SK-N-SH (cell line): Measurements from ENCODE around the gene PA2G4. TPM values are rescaled to one million over a fixed set of nuclear protein-coding genes. Genes with fewer than 3 reads are reported as not detected.

Experiments used
- CTCF ChIA-PET: fragments of 300-600, 350-600 bp; formaldehyde crosslinking; extraction: SDS; loops from one replicate; lab custom pipeline; 2021; lab: Yijun Ruan, JAX
- POLR2A ChIA-PET: fragments of 350-600 bp; sonication (Branson Sonifier 250); formaldehyde crosslinking; extraction: SDS; loops from one replicate; lab custom pipeline; 2020; ENCODE audit warnings: antibody characterized with exemption, inconsistent platforms; lab: Yijun Ruan, JAX
- DNase-seq: peaks from one replicate; pipeline ENCODE4 v3.0.0; 2012
- H2AFZ ChIP-seq: fragments of 200-600 bp; sonication (generic); 2 replicates; pipeline ENCODE4 v1.8.1; 2016; ENCODE audit warnings: antibody characterized with exemption, mild to moderate bottlenecking, low read depth
- H3F3A ChIP-seq: fragments of 200-600 bp; sonication (generic); replicated peaks from 2 replicates; pipeline ENCODE3; 2016; ENCODE audit warnings: antibody characterized with exemption, mild to moderate bottlenecking; ENCODE audit not compliant: insufficient read depth
- H3K27ac ChIP-seq, 2 experiments: fragments of 200-500 bp in 1 of 2; fragments of 200-600 bp in 1 of 2; sonication (Bioruptor generic) in 1 of 2; sonication (generic), shearing (Covaris generic) in 1 of 2; 2 replicates each; pipeline versions ENCODE4 v1.5.1 to v1.6.1; 2014 to 2016; ENCODE audit warnings: low read depth in 2 of 2, inconsistent platforms in 1 of 2, low read length in 1 of 2, mild to moderate bottlenecking in 1 of 2, mixed read lengths in 1 of 2
- H3K27me3 ChIP-seq: fragments of 200-600 bp; sonication (generic), shearing (Covaris generic); 2 replicates; pipeline ENCODE4 v1.6.1; 2016; ENCODE audit warnings: mixed run types; ENCODE audit not compliant: insufficient read depth
- H3K36me3 ChIP-seq, 2 experiments: fragments of 200-500 bp in 1 of 2; fragments of 200-600 bp in 1 of 2; sonication (Bioruptor generic) in 1 of 2; sonication (generic) in 1 of 2; replicated peaks in 1 of 2; 2 replicates each; pipeline versions ENCODE3 to v1.5.1; 2014 to 2016; ENCODE audit warnings: low read length in 1 of 2, mild to moderate bottlenecking in 1 of 2; ENCODE audit not compliant: insufficient read depth in 2 of 2, control insufficient read depth in 1 of 2
- H3K4me1 ChIP-seq, 2 experiments: fragments of 200-500 bp in 1 of 2; fragments of 200-600 bp in 1 of 2; sonication (Bioruptor generic) in 1 of 2; sonication (generic), shearing (Covaris generic) in 1 of 2; 2 replicates each; pipeline versions ENCODE4 v1.5.1 to v1.6.1; 2014 to 2016; ENCODE audit warnings: low read depth in 1 of 2, low read length in 1 of 2, mixed run types in 1 of 2; ENCODE audit not compliant: insufficient read depth in 2 of 2, control insufficient read depth in 1 of 2
- H3K4me2 ChIP-seq: fragments of 200-600 bp; sonication (generic), shearing (Covaris generic); 2 replicates; pipeline ENCODE4 v1.6.1; 2017; ENCODE audit warnings: mixed run types
- H3K4me3 ChIP-seq, 2 experiments: fragments of 200-500 bp in 1 of 2; fragments of 200-600 bp in 1 of 2; sonication (Bioruptor generic) in 1 of 2; sonication (generic), shearing (Covaris generic) in 1 of 2; 2 replicates each; pipeline versions ENCODE4 v1.5.1 to v1.8.1; 2014 to 2016; ENCODE audit warnings: low read depth in 2 of 2, inconsistent platforms in 1 of 2, low read length in 1 of 2, mild to moderate bottlenecking in 1 of 2, mixed read lengths in 1 of 2, moderate library complexity in 1 of 2
- H3K79me2 ChIP-seq: fragments of 200-600 bp; sonication (generic); 2 replicates; pipeline ENCODE4 v1.8.1; 2017; ENCODE audit warnings: mild to moderate bottlenecking; ENCODE audit not compliant: insufficient read depth
- H3K9ac ChIP-seq: fragments of 200-600 bp; sonication (generic); 2 replicates; pipeline ENCODE4 v1.6.1; 2017; ENCODE audit warnings: mixed run types
- H3K9me2 ChIP-seq: fragments of 200-600 bp; sonication (generic); 2 replicates; pipeline ENCODE4 v1.6.1; 2017; ENCODE audit warnings: mixed run types
- H3K9me3 ChIP-seq: fragments of 200-600 bp; sonication (generic); 2 replicates; pipeline ENCODE4 v1.6.1; 2017; ENCODE audit warnings: mixed run types, mild to moderate bottlenecking, moderate library complexity
- H4K20me1 ChIP-seq: fragments of 200-600 bp; sonication (generic); 2 replicates; pipeline ENCODE4 v1.6.1; 2017; ENCODE audit warnings: mild to moderate bottlenecking, mixed run types; ENCODE audit not compliant: insufficient read depth
- ELF1 ChIP-seq: IDR thresholded peaks from 2 replicates; pipeline ENCODE4 v1.4.0; 2012
- PBX3 ChIP-seq: IDR thresholded peaks from 2 replicates; pipeline ENCODE4; 2012
- POLR2AphosphoS5 ChIP-seq: IDR thresholded peaks from 2 replicates; pipeline ENCODE4 v1.6.1; 2012; ENCODE audit warnings: low read depth, low read length
- RAD21 ChIP-seq: IDR thresholded peaks from 2 replicates; pipeline ENCODE4 v1.6.1; 2012; ENCODE audit warnings: mild to moderate bottlenecking, low read length
- SIN3A ChIP-seq: IDR thresholded peaks from 2 replicates; pipeline ENCODE4 v1.6.1; 2012; ENCODE audit warnings: low read depth, mild to moderate bottlenecking, low read length, moderate library complexity, borderline replicate concordance
- TEAD4 ChIP-seq: IDR thresholded peaks from 2 replicates; pipeline ENCODE4 v1.4.0; 2012; ENCODE audit warnings: mild to moderate bottlenecking, borderline replicate concordance; ENCODE audit not compliant: insufficient read depth
- ZBTB33 ChIP-seq: IDR thresholded peaks from 2 replicates; pipeline ENCODE4 v1.4.0; 2012; ENCODE audit warnings: low read depth, borderline replicate concordance
- WGBS: methylation state at CpG from one replicate; pipeline ENCODE4 v1.1.6; 2017; ENCODE audit warnings: low lambda C conversion rate; 5-methylcytosine and 5-hydroxymethylcytosine counted together
- polyA plus RNA-seq, 3 experiments: library from polyadenylated mRNA; depleted of rRNA; stranded (reverse); fragments of >200 nt; gene quantifications; 2 replicates each; pipeline ENCODE4 v1.2.3, GENCODE V29; 2012

PA2G4 gene
- polyA plus RNA-seq, 1 of the 3 experiments (the other 2 are of a cell fraction), result 207 TPM

GRCh38 chr12:56158926-56159461 lies 54.6 kb downstream of the PA2G4 start:
- TF ChIP-seq PBX3, result peak; percentile 58
- no peak for TF ChIP-seq ZBTB33
- TF ChIP-seq TEAD4, result no peak
- peak; percentile 63 for TF ChIP-seq POLR2AphosphoS5
- TF ChIP-seq, all 33 proteins: peak for 2
- Histone ChIP-seq H3K36me3 (peaks cover 52 to 54% of the 10 kb centered on the region in 2 experiments), H3K9ac (peak overlapping the region; percentile 94), H3K27ac (peak overlapping the region; percentile 82 to 89), H3K4me1 (peaks cover 23 to 32% of the 10 kb centered on the region in 2 experiments; a peak in 3 of 4 replicates), H3K9me3 (no peaks in the 10 kb centered on the region), H3F3A (peaks cover 55% of the 10 kb centered on the region), H3K79me2 (peaks cover 59% of the 10 kb centered on the region), H3K27me3 (no peaks in the 10 kb centered on the region), H3K4me2 (peak overlapping the region; percentile 97), H4K20me1 (peaks cover 42% of the 10 kb centered on the region), H3K4me3 (peak overlapping the region; percentile 82 to 87), H2AFZ (no peak overlapping the region), H3K9me2 (no peaks in the 10 kb centered on the region)
- peak; percentile 56 for DNase-seq
- CTCF ChIA-PET, result interaction anchor here (0.6 to 3.6 kb wide), 5 partner anchors 10 to 64 kb away, joined by 3 to 14 read pairs (median 11); partner anchors contain the start of genes ESYT1, SMARCC2 and ZC3H10
- POLR2A ChIA-PET, result interaction anchor here (1.0 to 2.5 kb wide), 8 partner anchors 9 to 41 kb away, joined by 3 to 19 read pairs (median 5); partner anchors contain the start of genes ESYT1, SMARCC2 and ZC3H10
- WGBS, result 6% methylated on average over 6 of the region's 6 CpGs

DNA sequence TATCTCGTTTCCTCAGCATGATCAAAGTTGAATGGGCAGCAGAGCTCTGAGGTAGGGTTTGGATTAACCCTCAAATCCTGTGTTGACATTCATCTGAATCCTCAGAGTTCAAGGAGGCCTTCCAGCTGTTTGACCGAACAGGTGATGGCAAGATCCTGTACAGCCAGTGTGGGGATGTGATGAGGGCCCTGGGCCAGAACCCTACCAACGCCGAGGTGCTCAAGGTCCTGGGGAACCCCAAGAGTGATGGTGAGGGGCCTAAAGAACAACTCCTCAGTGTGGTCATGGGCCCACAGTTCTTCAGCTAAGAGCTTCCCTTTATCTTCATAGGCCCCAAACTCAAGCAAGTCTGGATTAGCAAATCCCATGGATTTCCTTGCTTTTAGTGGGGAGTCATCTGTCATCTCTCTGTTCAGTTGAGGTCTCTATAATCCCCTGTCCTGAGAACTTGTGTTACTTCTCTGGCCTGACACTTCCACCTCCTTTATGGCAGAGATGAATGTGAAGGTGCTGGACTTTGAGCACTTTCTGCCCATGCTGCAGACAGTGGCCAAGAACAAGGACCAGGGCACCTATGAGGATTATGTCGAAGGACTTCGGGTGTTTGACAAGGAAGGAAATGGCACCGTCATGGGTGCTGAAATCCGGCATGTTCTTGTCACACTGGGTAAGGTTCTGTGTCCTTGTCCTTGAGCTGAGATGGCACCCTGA lies 55.3 kb downstream of the PA2G4 start:
- Histone ChIP-seq H3K27ac (peak overlapping the region; percentile 82 to 89; a peak in 3 of 4 replicates), H3K79me2 (peaks cover 53% of the 10 kb centered on the region), H3F3A (peaks cover 60% of the 10 kb centered on the region), H3K4me2 (peak overlapping the region; percentile 97), H3K36me3 (peaks cover 54 to 55% of the 10 kb centered on the region in 2 experiments), H3K9me3 (no peaks in the 10 kb centered on the region), H3K4me3 (peak overlapping the region; percentile 82 to 87), H3K4me1 (peaks cover 23 to 28% of the 10 kb centered on the region in 2 experiments; a peak in 3 of 4 replicates), H2AFZ (no peak overlapping the region), H3K9ac (peak overlapping the region; percentile 94), H4K20me1 (peaks cover 42% of the 10 kb centered on the region), H3K27me3 (no peaks in the 10 kb centered on the region), H3K9me2 (no peaks in the 10 kb centered on the region)
- no peak for DNase-seq
- CTCF ChIA-PET, result interaction anchor here (0.6 to 3.6 kb wide), 6 partner anchors 8 to 63 kb away, joined by 3 to 14 read pairs (median 8); partner anchors contain the start of genes ESYT1, SMARCC2 and ZC3H10
- 47% methylated on average over 4 of the region's 8 CpGs for WGBS
- TF ChIP-seq RAD21 (no peak), SIN3A (0 out of 2 replicates have a peak, but pooled peaks have one; percentile 12), PBX3 (0 out of 2 replicates have a peak, but pooled peaks have one; percentile 1), ELF1 (no peak)
- POLR2A ChIA-PET, result interaction anchor here (1.0 to 2.5 kb wide), 7 partner anchors 8 to 31 kb away, joined by 3 to 19 read pairs (median 4); partner anchors contain the start of genes ESYT1 and SMARCC2
